CD8-positive, alpha-beta memory T cell (primary cell): ENCODE results near the gene MAPK8IP2. TPM values are rescaled to one million over a fixed set of nuclear protein-coding genes. Genes with fewer than 3 reads are reported as not detected.

Source experiments
- CTCF ChIA-PET: fragments of 350-600 bp; sonication (Branson Sonifier 250); formaldehyde crosslinking; loops from one replicate; lab custom pipeline; 2021; ENCODE audit warnings: antibody characterized with exemption; lab: Charles Lee
- POLR2A ChIA-PET: fragments of 350-600 bp; sonication (Branson Sonifier 250); formaldehyde crosslinking; loops from one replicate; lab custom pipeline; 2021; ENCODE audit warnings: antibody characterized with exemption; lab: Charles Lee
- DNase-seq, 5 donors: peaks; one replicate each; pipeline versions ENCODE4 v3.0.0 to v3.0.0-alpha.2; 2020 to 2022; ENCODE audit warnings: mixed read lengths in 1 of 5
- H3K27ac ChIP-seq: one replicate; pipeline ENCODE4 v1.7.0; 2013; ENCODE audit warnings: low read depth, mild to moderate bottlenecking, low read length, moderate library complexity
- H3K27me3 ChIP-seq: 2 replicates; pipeline ENCODE4 v1.7.0; 2013; ENCODE audit warnings: low read length, mild to moderate bottlenecking; ENCODE audit not compliant: insufficient read depth, poor library complexity, severe bottlenecking
- H3K36me3 ChIP-seq: 2 replicates; pipeline ENCODE4 v1.7.0; 2013; ENCODE audit warnings: mild to moderate bottlenecking, low read length, moderate library complexity; ENCODE audit not compliant: insufficient read depth
- H3K4me1 ChIP-seq: 2 replicates; pipeline ENCODE4 v1.7.0; 2013; ENCODE audit warnings: mild to moderate bottlenecking, low read length, moderate library complexity; ENCODE audit not compliant: insufficient read depth
- H3K4me3 ChIP-seq: 2 replicates; pipeline ENCODE4 v1.7.0; 2013; ENCODE audit warnings: mild to moderate bottlenecking, low read length
- H3K9me3 ChIP-seq: 2 replicates; pipeline ENCODE4 v1.7.0; 2013; ENCODE audit warnings: mild to moderate bottlenecking, low read length
- H3K27ac Mint-ChIP-seq, 8 donors: one replicate each; pipeline ENCODE4 v1.8.0; 2020 to 2021; ENCODE audit warnings: mixed read lengths in 8 of 8, mild to moderate bottlenecking in 6 of 8, inconsistent platforms in 3 of 8, moderate library complexity in 3 of 8
- H3K27me3 Mint-ChIP-seq, 2 donors: one replicate each; pipeline ENCODE4 v1.8.0; 2020 to 2021; ENCODE audit warnings: mixed read lengths in 2 of 2, mild to moderate bottlenecking in 1 of 2, moderate library complexity in 1 of 2
- H3K36me3 Mint-ChIP-seq, 3 donors: one replicate each; pipeline ENCODE4 v1.8.0; 2020 to 2021; ENCODE audit warnings: mixed read lengths in 3 of 3, inconsistent platforms in 1 of 3, mild to moderate bottlenecking in 1 of 3
- H3K4me1 Mint-ChIP-seq, 3 donors: one replicate each; pipeline ENCODE4 v1.8.0; 2020 to 2021; ENCODE audit warnings: mixed read lengths in 3 of 3, inconsistent platforms in 1 of 3, mild to moderate bottlenecking in 1 of 3
- H3K4me3 Mint-ChIP-seq, 7 donors: one replicate each; pipeline ENCODE4 v1.8.0; 2020 to 2021; ENCODE audit warnings: mixed read lengths in 7 of 7, mild to moderate bottlenecking in 6 of 7, moderate library complexity in 4 of 7, inconsistent platforms in 2 of 7
- H3K9me3 Mint-ChIP-seq, 5 donors: one replicate each; pipeline ENCODE4 v1.8.0; 2020 to 2022; ENCODE audit warnings: mixed read lengths in 5 of 5, mild to moderate bottlenecking in 3 of 5, moderate library complexity in 2 of 5, inconsistent platforms in 1 of 5
- polyA plus RNA-seq: library from polyadenylated mRNA; unstranded; fragments of 300-500 nt; fragmentation: Illumina TruSeq; gene quantifications from one replicate; pipeline ENCODE4 v1.2.3, GENCODE V29; 2021
- total RNA-seq, 2 experiments: library from RNA; stranded (reverse); gene quantifications; one replicate each; pipeline ENCODE4 v1.2.3, GENCODE V29; 2021

The MAPK8IP2 gene
- total and polyA plus RNA-seq, 3 experiments from 2014 or later: 0.20 to 0.28 TPM; not detected in 1

GRCh38 chr22:50562523-50563412 lies 37.8 kb upstream of the MAPK8IP2 start, which contains the start of gene SYCE3:
TSS of gene SYCE3 (minus strand) at chr22:50562919. CDS start at chr22:50556405, 6,514 bp downstream.
- Histone ChIP-seq H3K9me3 (no peaks in the 10 kb centered on the region), H3K4me1 (no peaks in the 10 kb centered on the region), H3K27me3 (no peaks in the 10 kb centered on the region), H3K27ac (peak within 1 kb of the TSS; percentile 29), H3K36me3 (no peaks in the 10 kb centered on the region), H3K4me3 (peak within 1 kb of the TSS; percentile 85)
- DNase-seq: peak; percentile 95 to 98 (median 97)
- Mint-ChIP-seq H3K36me3 (peaks cover 0 to 4% (median 0%) of the 10 kb centered on the region in 3 donors), H3K4me1 (peaks cover 18 to 21% (median 19%) of the 10 kb centered on the region in 3 donors), H3K27ac (peak within 1 kb of the TSS; percentile 74 to 98 (median 90)), H3K27me3 (peaks cover 0 to 4% of the 10 kb centered on the region in 2 donors), H3K9me3 (no peaks in the 10 kb centered on the region), H3K4me3 (peak within 1 kb of the TSS; percentile 81 to 98 (median 92))
- CTCF ChIA-PET: interaction anchor here (0.5 to 4.5 kb wide), 28 partner anchors 8 to 332 kb away, joined by 3 to 58 read pairs (median 5); partner anchors contain the start of genes CHKB, CPT1B, KLHDC7B and LMF2
- POLR2A ChIA-PET: interaction anchor here (0.5 to 3.2 kb wide), 12 partner anchors 14 to 93 kb away, joined by 3 to 23 read pairs (median 6); partner anchors contain the start of genes LMF2, NCAPH2, SCO2 and TYMP

- POLR2A ChIA-PET: interaction anchor here (0.7 to 3.2 kb wide), 10 partner anchors 15 to 327 kb away, joined by 3 to 23 read pairs (median 6); partner anchors contain the start of genes LMF2, NCAPH2, SCO2 and TYMP
- CTCF ChIA-PET: interaction anchor here (0.5 to 4.5 kb wide), 27 partner anchors 8 to 333 kb away, joined by 3 to 58 read pairs (median 5); partner anchors contain the start of genes CHKB, CPT1B, KLHDC7B and LMF2
- peak overlapping the region; percentile 7 to 98 (median 90) for H3K27ac Mint-ChIP-seq
These were observed 37.0 kb upstream of the MAPK8IP2 start for GRCh38 chr22:50563413-50564160.

GRCh38 chr22:50564289-50564688 lies 36.3 kb upstream of the MAPK8IP2 start:
- CTCF ChIA-PET: interaction anchor here (1.9 to 4.5 kb wide), 5 partner anchors 13 to 56 kb away, joined by 5 to 58 read pairs (median 19); partner anchors contain the start of genes CHKB and SCO2
- Mint-ChIP-seq H3K27ac (peak overlapping the region in 1 of 8 donors; percentile 9), H3K36me3 (peaks cover 0 to 15% (median 0%) of the 10 kb centered on the region in 3 donors), H3K9me3 (no peaks in the 10 kb centered on the region), H3K27me3 (peaks cover 0 to 4% of the 10 kb centered on the region in 2 donors), H3K4me1 (peaks cover 18 to 21% (median 19%) of the 10 kb centered on the region in 3 donors), H3K4me3 (peak overlapping the region in 3 of 7 donors; percentile 15 to 49 (median 19))
- Histone ChIP-seq H3K4me3 (no peak overlapping the region), H3K36me3 (peaks cover under 1% of the 10 kb centered on the region), H3K27ac (no peak overlapping the region), H3K4me1 (no peaks in the 10 kb centered on the region), H3K9me3 (no peaks in the 10 kb centered on the region), H3K27me3 (no peaks in the 10 kb centered on the region)
- POLR2A ChIA-PET: interaction anchor here (3.2 kb wide), 1 partner anchor 38 kb away, joined by 23 read pairs; the partner anchor contains the start of gene SCO2
- peak in 1 of 5 donors; percentile 26 for DNase-seq

More at GRCh38 chr22:50563413-50564160, 37.0 kb upstream of the MAPK8IP2 start:
- H3K9me3 ChIP-seq: no peaks in the 10 kb centered on the region
- DNase-seq: peak in 1 of 5 donors; percentile 45
- H3K4me3 ChIP-seq: peak overlapping the region; percentile 85
- peak overlapping the region; percentile 29 for H3K27ac ChIP-seq
- no peaks in the 10 kb centered on the region for H3K27me3 ChIP-seq
- H3K27me3 Mint-ChIP-seq: peaks cover 0 to 4% of the 10 kb centered on the region in 2 donors
- peaks cover 18 to 21% (median 19%) of the 10 kb centered on the region in 3 donors for H3K4me1 Mint-ChIP-seq
- H3K36me3 Mint-ChIP-seq: peaks cover 0 to 8% (median 0%) of the 10 kb centered on the region in 3 donors
- peak overlapping the region; percentile 73 to 98 (median 92) for H3K4me3 Mint-ChIP-seq
- no peaks in the 10 kb centered on the region for H3K4me1 ChIP-seq
- H3K9me3 Mint-ChIP-seq: no peaks in the 10 kb centered on the region
- no peaks in the 10 kb centered on the region for H3K36me3 ChIP-seq

- H3K27me3 ChIP-seq: no peaks in the 10 kb centered on the region
- no peak overlapping the region for H3K27ac ChIP-seq
- H3K36me3 ChIP-seq: peaks cover 8% of the 10 kb centered on the region
- Mint-ChIP-seq H3K27me3 (peaks cover 0 to 4% of the 10 kb centered on the region in 2 donors), H3K9me3 (no peaks in the 10 kb centered on the region), H3K36me3 (peaks cover 0 to 46% (median 1%) of the 10 kb centered on the region in 3 donors), H3K4me3 (no peak overlapping the region), H3K27ac (peak overlapping the region in 1 of 8 donors; percentile 37), H3K4me1 (peaks cover 9 to 12% (median 9%) of the 10 kb centered on the region in 3 donors)
- ChIA-PET CTCF (interaction anchor here (1.6 kb wide), 1 partner anchor 42 kb away, joined by 5 read pairs; the partner anchor contains the start of gene SCO2), POLR2A (no interaction called here)
- H3K4me3 ChIP-seq: no peak overlapping the region
- no peak for DNase-seq
- no peaks in the 10 kb centered on the region for H3K9me3 ChIP-seq
- H3K4me1 ChIP-seq: no peaks in the 10 kb centered on the region
These were observed 32.8 kb upstream of the MAPK8IP2 start for GRCh38 chr22:50567721-50568252.

GRCh38 chr22:50568626-50569025 lies 32.0 kb upstream of the MAPK8IP2 start:
- Histone ChIP-seq H3K4me3 (no peak overlapping the region), H3K9me3 (no peaks in the 10 kb centered on the region), H3K27me3 (no peaks in the 10 kb centered on the region), H3K27ac (no peak overlapping the region), H3K4me1 (no peaks in the 10 kb centered on the region), H3K36me3 (peaks cover 8% of the 10 kb centered on the region)
- Mint-ChIP-seq H3K4me3 (no peak overlapping the region), H3K4me1 (peaks cover under 1 to 4% (median 1%) of the 10 kb centered on the region in 3 donors), H3K27ac (no peak overlapping the region), H3K27me3 (peaks cover 0 to 4% of the 10 kb centered on the region in 2 donors), H3K36me3 (peaks cover 0 to 44% (median 1%) of the 10 kb centered on the region in 3 donors), H3K9me3 (no peaks in the 10 kb centered on the region)
- no peak for DNase-seq
- CTCF ChIA-PET: interaction anchor here (1.6 kb wide), 1 partner anchor 43 kb away, joined by 5 read pairs; the partner anchor contains the start of gene SCO2
- POLR2A ChIA-PET: no interaction called here

- CTCF ChIA-PET: interaction anchor here (1.3 to 1.6 kb wide), 2 partner anchors 9 to 43 kb away, joined by 3 to 5 read pairs; partner anchors contain the start of genes CPT1B and SCO2
These were observed 31.5 kb upstream of the MAPK8IP2 start for GRCh38 chr22:50569041-50569459.

More at GRCh38 chr22:50569041-50569459, 31.5 kb upstream of the MAPK8IP2 start:
- Histone ChIP-seq H3K27ac (no peak overlapping the region), H3K4me3 (no peak overlapping the region), H3K4me1 (no peaks in the 10 kb centered on the region), H3K36me3 (peaks cover 8% of the 10 kb centered on the region), H3K9me3 (no peaks in the 10 kb centered on the region), H3K27me3 (no peaks in the 10 kb centered on the region)
- Mint-ChIP-seq H3K4me1 (no peaks in the 10 kb centered on the region), H3K4me3 (no peak overlapping the region), H3K36me3 (peaks cover 0 to 46% (median 1%) of the 10 kb centered on the region in 3 donors), H3K27ac (no peak overlapping the region), H3K27me3 (peaks cover 0 to 4% of the 10 kb centered on the region in 2 donors), H3K9me3 (no peaks in the 10 kb centered on the region)
- peak in 1 of 5 donors; percentile 35 for DNase-seq
- POLR2A ChIA-PET: no interaction called here
